HL-60 (cell line): ENCODE measurements around the gene ANKS1A.

Source experiments
- POLR2AphosphoS5 ChIP-seq: IDR thresholded peaks from 2 replicates; pipeline ENCODE4 v1.6.1; 2012; ENCODE audit warnings: low read depth
- TF ChIP-seq, protein P1 (sequence below): IDR thresholded peaks from one replicate; pipeline ENCODE4 v1.5.1; 2011; ENCODE audit warnings: low read length, control low read depth, inconsistent platforms; ENCODE audit not compliant: insufficient read depth

DNA sequence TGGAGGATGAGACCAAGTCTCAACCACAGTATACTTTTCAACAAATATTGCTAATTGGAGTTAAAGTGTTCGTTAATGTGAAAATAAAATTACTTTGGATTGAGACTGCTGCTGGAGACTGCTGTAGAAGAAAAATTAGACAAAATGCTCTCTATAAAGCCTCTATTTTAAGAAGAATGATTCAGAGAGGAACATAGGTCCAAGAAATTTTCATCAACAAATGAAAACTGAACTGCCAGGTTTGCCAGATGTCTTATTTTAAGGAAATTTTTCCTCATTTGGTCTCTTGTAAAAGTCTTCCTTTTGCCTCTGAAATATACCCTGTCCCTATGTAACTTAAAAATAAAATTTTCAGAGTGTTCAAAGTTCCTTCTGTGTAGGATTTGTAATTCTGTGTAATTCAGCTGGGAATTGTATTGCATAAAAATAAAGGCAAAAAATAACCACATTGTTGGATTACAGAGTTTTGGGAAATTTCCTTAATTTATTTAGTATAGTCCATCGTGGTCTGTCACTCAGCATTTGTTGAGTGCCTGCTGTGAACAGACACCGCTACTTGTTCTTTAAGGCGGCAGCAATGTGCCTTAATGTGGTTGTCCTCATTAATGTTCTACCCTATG is 27.4 kb downstream of the ANKS1A start:
- TF ChIP-seq, protein P1, sequence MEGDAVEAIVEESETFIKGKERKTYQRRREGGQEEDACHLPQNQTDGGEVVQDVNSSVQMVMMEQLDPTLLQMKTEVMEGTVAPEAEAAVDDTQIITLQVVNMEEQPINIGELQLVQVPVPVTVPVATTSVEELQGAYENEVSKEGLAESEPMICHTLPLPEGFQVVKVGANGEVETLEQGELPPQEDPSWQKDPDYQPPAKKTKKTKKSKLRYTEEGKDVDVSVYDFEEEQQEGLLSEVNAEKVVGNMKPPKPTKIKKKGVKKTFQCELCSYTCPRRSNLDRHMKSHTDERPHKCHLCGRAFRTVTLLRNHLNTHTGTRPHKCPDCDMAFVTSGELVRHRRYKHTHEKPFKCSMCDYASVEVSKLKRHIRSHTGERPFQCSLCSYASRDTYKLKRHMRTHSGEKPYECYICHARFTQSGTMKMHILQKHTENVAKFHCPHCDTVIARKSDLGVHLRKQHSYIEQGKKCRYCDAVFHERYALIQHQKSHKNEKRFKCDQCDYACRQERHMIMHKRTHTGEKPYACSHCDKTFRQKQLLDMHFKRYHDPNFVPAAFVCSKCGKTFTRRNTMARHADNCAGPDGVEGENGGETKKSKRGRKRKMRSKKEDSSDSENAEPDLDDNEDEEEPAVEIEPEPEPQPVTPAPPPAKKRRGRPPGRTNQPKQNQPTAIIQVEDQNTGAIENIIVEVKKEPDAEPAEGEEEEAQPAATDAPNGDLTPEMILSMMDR, result no peak
- TF ChIP-seq POLR2AphosphoS5, result no peak
